Measurements from ENCODE around the gene MEIOC. TPM values are rescaled to one million over a fixed set of nuclear protein-coding genes. Genes with fewer than 3 reads are reported as not detected.

Gene MEIOC
- total and polyA plus RNA-seq, 9 of the 15 experiments (the other 6 are each of a cell fraction or from before 2014, with no cell fraction given): 0.04 to 0.23 (median 0.06) TPM; not detected in 5

GRCh38 chr17:44636562-44636961 lies 19.7 kb upstream of the MEIOC start (continued):
- no peak for TF ChIP-seq EP300 (IDR thresholded peaks at IDR 0.05; ENCODE audit: low read length)
- TF ChIP-seq SIRT6 (IDR thresholded peaks at IDR 0.05; ENCODE audit: low read depth, low read length): no peak
- 0 out of 2 replicates have a peak, but pooled peaks have one; percentile 26 for TF ChIP-seq SMC3 (conservative IDR thresholded peaks at IDR 0.05; ENCODE audit: insufficient read depth, low read depth, low read length)
- TF ChIP-seq CEBPB (tag; IDR thresholded peaks at IDR 0.05): peak; percentile 87
- TF ChIP-seq CEBPG (CRISPR knock-in tag; IDR thresholded peaks at IDR 0.05): no peak
- peak; percentile 80 to 87 for TF ChIP-seq CEBPG (tag; conservative IDR thresholded peaks at IDR 0.05 in 1 of 2, IDR thresholded peaks at IDR 0.05 in 1 of 2)
- no peak for TF ChIP-seq CBFA2T3 (IDR thresholded peaks at IDR 0.05)
- TF ChIP-seq TCF7L2 (IDR thresholded peaks at IDR 0.05; ENCODE audit: low read depth, low read length): no peak
- no peak for TF ChIP-seq PHTF2 (CRISPR knock-in tag; IDR thresholded peaks at IDR 0.05)
- no peak for TF ChIP-seq TCF15 (CRISPR knock-in tag; IDR thresholded peaks at IDR 0.05)
- TF ChIP-seq, protein P1, sequence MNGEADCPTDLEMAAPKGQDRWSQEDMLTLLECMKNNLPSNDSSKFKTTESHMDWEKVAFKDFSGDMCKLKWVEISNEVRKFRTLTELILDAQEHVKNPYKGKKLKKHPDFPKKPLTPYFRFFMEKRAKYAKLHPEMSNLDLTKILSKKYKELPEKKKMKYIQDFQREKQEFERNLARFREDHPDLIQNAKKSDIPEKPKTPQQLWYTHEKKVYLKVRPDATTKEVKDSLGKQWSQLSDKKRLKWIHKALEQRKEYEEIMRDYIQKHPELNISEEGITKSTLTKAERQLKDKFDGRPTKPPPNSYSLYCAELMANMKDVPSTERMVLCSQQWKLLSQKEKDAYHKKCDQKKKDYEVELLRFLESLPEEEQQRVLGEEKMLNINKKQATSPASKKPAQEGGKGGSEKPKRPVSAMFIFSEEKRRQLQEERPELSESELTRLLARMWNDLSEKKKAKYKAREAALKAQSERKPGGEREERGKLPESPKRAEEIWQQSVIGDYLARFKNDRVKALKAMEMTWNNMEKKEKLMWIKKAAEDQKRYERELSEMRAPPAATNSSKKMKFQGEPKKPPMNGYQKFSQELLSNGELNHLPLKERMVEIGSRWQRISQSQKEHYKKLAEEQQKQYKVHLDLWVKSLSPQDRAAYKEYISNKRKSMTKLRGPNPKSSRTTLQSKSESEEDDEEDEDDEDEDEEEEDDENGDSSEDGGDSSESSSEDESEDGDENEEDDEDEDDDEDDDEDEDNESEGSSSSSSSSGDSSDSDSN (IDR thresholded peaks at IDR 0.05; ENCODE audit: borderline replicate concordance in 1 of 2, low read depth in 2 of 2, low read length in 2 of 2): no peak

Measured in K562 (cell line).